D721Med (cell line): ENCODE measurements around the gene UBE2G1.

Source experiments
- DNase-seq: peaks from one replicate; pipeline ENCODE4 v3.0.0; 2011; ENCODE audit warnings: low spot score; ENCODE audit not compliant: insufficient read length
- FAIRE-seq: peaks from 2 replicates; lab custom pipeline; 2011; peaks lifted over from hg19 to GRCh38; lab: Jason Lieb, UNC
- CTCF ChIP-seq: IDR thresholded peaks from 2 replicates; pipeline ENCODE4 v1.5.1; 2012; ENCODE audit warnings: mild to moderate bottlenecking, control low read depth; ENCODE audit not compliant: insufficient read depth; ENCODE audit errors: missing control alignments

UBE2G1 gene

GRCh38 chr17:4313221-4314114 is 53.0 kb downstream of the UBE2G1 start:
- TF ChIP-seq CTCF: no peak
- FAIRE-seq: no peak
- no peak for DNase-seq

- no peak for FAIRE-seq
- no peak for DNase-seq
- no peak for TF ChIP-seq CTCF
Measured at GRCh38 chr17:4310354-4311060, 56.0 kb downstream of the UBE2G1 start.

DNA sequence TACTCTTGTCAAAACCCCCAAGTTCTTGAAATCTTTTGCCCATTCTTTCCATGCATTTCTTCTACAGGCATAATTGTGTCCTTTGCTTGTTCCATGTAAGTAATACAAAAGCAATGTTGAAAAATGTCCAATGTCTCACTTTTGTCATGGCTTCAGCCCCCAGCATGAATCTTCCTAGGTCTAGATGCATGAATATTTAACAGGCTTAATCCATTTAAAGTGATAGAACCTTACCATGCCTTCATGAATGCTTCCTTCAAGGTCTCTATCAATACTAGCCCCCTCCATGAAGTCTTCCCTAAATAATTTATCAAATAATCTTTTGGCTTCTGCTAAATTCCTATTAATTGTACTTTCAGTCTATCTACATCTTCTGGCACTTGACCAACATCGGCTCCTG is 56.6 kb downstream of the UBE2G1 start:
- FAIRE-seq: no peak
- no peak for DNase-seq
- no peak for TF ChIP-seq CTCF

- no peak for FAIRE-seq
- no peak for DNase-seq
- no peak for TF ChIP-seq CTCF
Measured at GRCh38 chr17:4307179-4307930, 59.1 kb downstream of the UBE2G1 start.

- TF ChIP-seq CTCF: no peak
- DNase-seq (no peak), FAIRE-seq (no peak)
Measured at GRCh38 chr17:4305224-4305623, 61.3 kb downstream of the UBE2G1 start.

GRCh38 chr17:4304417-4305027 is 62.0 kb downstream of the UBE2G1 start:
- peak; percentile 41 for DNase-seq
- TF ChIP-seq CTCF: peak; percentile 42
- FAIRE-seq: no peak
